Neuronal stem cell (in vitro differentiated cells): Measurements from ENCODE around the gene TH. TPM values are rescaled to one million over a fixed set of nuclear protein-coding genes. Genes with fewer than 3 reads are reported as not detected.
A peak's percentile ranks its signal among the peaks of the same experiment; 100 is the strongest.

Experiments
- DNase-seq: peaks from one replicate; pipeline ENCODE4 v3.0.0-alpha.2; 2013; ENCODE audit warnings: low spot score
- H2AFZ ChIP-seq: one replicate; pipeline ENCODE4 v1.6.1; 2013; ENCODE audit warnings: mild to moderate bottlenecking, low read length, inconsistent platforms
- H2AK5ac ChIP-seq: 2 replicates; pipeline ENCODE4 v1.6.1; 2013; ENCODE audit warnings: low read depth, mild to moderate bottlenecking, inconsistent platforms, low read length, moderate library complexity, mixed read lengths
- H2BK120ac ChIP-seq: 2 replicates; pipeline ENCODE4 v1.6.1; 2013; ENCODE audit warnings: low read depth, mild to moderate bottlenecking, inconsistent platforms, low read length, moderate library complexity, mixed read lengths
- H2BK12ac ChIP-seq: one replicate; pipeline ENCODE4 v1.6.1; 2013; ENCODE audit warnings: low read length, inconsistent platforms
- H2BK15ac ChIP-seq: 2 replicates; pipeline ENCODE4 v1.6.1; 2013; ENCODE audit warnings: mild to moderate bottlenecking, low read length, inconsistent platforms, mixed read lengths
- H2BK5ac ChIP-seq: one replicate; pipeline ENCODE4 v1.6.1; 2013; ENCODE audit warnings: inconsistent platforms, mild to moderate bottlenecking, low read length, moderate library complexity
- H3K14ac ChIP-seq: one replicate; pipeline ENCODE4 v1.6.1; 2013; ENCODE audit warnings: low read length, inconsistent platforms
- H3K18ac ChIP-seq: 2 replicates; pipeline ENCODE4 v1.6.1; 2013; ENCODE audit warnings: low read length, inconsistent platforms
- H3K23ac ChIP-seq: 2 replicates; pipeline ENCODE4 v1.6.1; 2013; ENCODE audit warnings: low read depth, mild to moderate bottlenecking, mixed read lengths, low read length, inconsistent platforms; ENCODE audit not compliant: poor library complexity
- H3K27ac ChIP-seq: replicated peaks from 3 replicates; pipeline ENCODE4 v1.5.1; 2013; ENCODE audit warnings: low read length, inconsistent platforms
- H3K27me3 ChIP-seq, 3 experiments: 2 replicates each; pipeline ENCODE4 v1.6.1; 2013; ENCODE audit warnings: low read length in 3 of 3, mild to moderate bottlenecking in 2 of 3, inconsistent platforms in 1 of 3, low read depth in 1 of 3, mixed read lengths in 1 of 3, moderate library complexity in 1 of 3; ENCODE audit not compliant: control insufficient read depth in 3 of 3, insufficient read depth in 3 of 3
- H3K36me3 ChIP-seq, 2 donors: replicated peaks in 1 of 2; 2 replicates each; pipeline ENCODE4 v1.6.1; 2013; ENCODE audit warnings: low read length in 2 of 2; ENCODE audit not compliant: control insufficient read depth in 2 of 2, insufficient read depth in 2 of 2
- H3K4ac ChIP-seq: 2 replicates; pipeline ENCODE4 v1.6.1; 2013; ENCODE audit warnings: inconsistent platforms, mild to moderate bottlenecking, low read length, moderate library complexity
- H3K4me1 ChIP-seq, 2 donors: 1 replicate in 1 of 2; 2 replicates in 1 of 2; pipeline ENCODE4 v1.6.1; 2013; ENCODE audit warnings: low read length in 2 of 2, low read depth in 1 of 2; ENCODE audit not compliant: control insufficient read depth in 2 of 2, insufficient read depth in 1 of 2
- H3K4me2 ChIP-seq: one replicate; pipeline ENCODE4 v1.6.1; 2013; ENCODE audit warnings: mild to moderate bottlenecking, low read length, inconsistent platforms; ENCODE audit not compliant: insufficient read depth, poor library complexity, severe bottlenecking
- H3K4me3 ChIP-seq, 2 donors: 2 replicates each; pipeline ENCODE4 v1.5.1; 2013; ENCODE audit warnings: low read length in 2 of 2, mild to moderate bottlenecking in 2 of 2, inconsistent platforms in 1 of 2, moderate library complexity in 1 of 2
- H3K79me1 ChIP-seq: one replicate; pipeline ENCODE4 v1.6.1; 2013; ENCODE audit warnings: low read depth, mild to moderate bottlenecking, inconsistent platforms, low read length, moderate library complexity
- H3K9ac ChIP-seq: one replicate; pipeline ENCODE4 v1.6.1; 2013; ENCODE audit warnings: mild to moderate bottlenecking, low read depth, low read length, inconsistent platforms; ENCODE audit not compliant: poor library complexity
- H3K9me3 ChIP-seq, 2 donors: replicated peaks in 1 of 2; 2 replicates each; pipeline versions ENCODE3 to v1.6.1; 2013; ENCODE audit warnings: low read length in 2 of 2, mild to moderate bottlenecking in 2 of 2, inconsistent platforms in 1 of 2, low read depth in 1 of 2, mixed read lengths in 1 of 2, moderate library complexity in 1 of 2; ENCODE audit not compliant: control insufficient read depth in 2 of 2, insufficient read depth in 1 of 2
- H4K8ac ChIP-seq: one replicate; pipeline ENCODE4 v1.6.1; 2013; ENCODE audit warnings: low read depth, mild to moderate bottlenecking, inconsistent platforms, low read length, moderate library complexity
- H4K91ac ChIP-seq: one replicate; pipeline ENCODE4 v1.6.1; 2013; ENCODE audit warnings: low read length, low read depth, mild to moderate bottlenecking, inconsistent platforms; ENCODE audit not compliant: poor library complexity
- WGBS, 2 donors: extraction: QIAGEN DNeasy Blood & Tissue Kit; methylation state at CpG; one replicate each; pipeline ENCODE4 v1.1.7; 2013; ENCODE audit warnings: missing lambda C conversion rate in 2 of 2, mixed read lengths in 1 of 2; ENCODE audit not compliant: insufficient read length in 2 of 2, insufficient replicate concordance in 1 of 2; ENCODE audit errors: extremely low coverage in 2 of 2; 5-methylcytosine and 5-hydroxymethylcytosine counted together
- polyA plus RNA-seq, 2 experiments: library from polyadenylated mRNA; stranded (reverse); fragments of 200-250 nt; gene quantifications; one replicate each; pipeline ENCODE4 v1.2.3, GENCODE V29; 2013

The TH gene
- polyA plus RNA-seq (2013, experiment 1 of 2), result 1.0 TPM
- 0.82 TPM for polyA plus RNA-seq (2013, experiment 2 of 2)

DNA sequence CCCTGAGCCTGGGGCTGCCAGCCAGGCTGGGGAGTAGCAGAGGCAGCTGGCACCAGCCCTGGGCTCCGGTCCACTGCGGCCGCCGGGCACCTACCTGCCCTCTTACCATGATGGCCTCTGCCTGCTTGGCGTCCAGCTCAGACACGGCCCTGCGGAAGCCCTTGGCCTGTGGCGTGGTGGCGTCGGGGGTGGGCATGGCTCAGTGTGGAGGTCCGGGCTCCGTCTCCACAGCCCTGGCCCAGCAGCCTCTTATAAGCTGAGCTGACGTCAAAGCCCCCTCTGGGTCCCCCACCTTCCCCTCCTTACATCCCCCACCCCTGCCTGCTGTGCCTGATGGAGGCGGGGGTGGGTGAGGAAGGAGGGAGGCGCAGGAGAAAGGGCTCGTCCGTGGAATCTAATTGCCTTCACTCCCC lies at the start of gene TH:
Gene TH, minus strand, starts transcription at position 225 of the 413 bp plus-strand sequence. Its CDS starts 29 bp downstream, at position 196.
- Histone ChIP-seq H3K14ac (peak within 1 kb of the TSS; percentile 90), H2AFZ (no peak within 1 kb of the TSS), H3K9ac (peak within 1 kb of the TSS; percentile 50), H3K79me1 (peaks cover 5% of the 10 kb centered on the region), H2BK15ac (peak within 1 kb of the TSS; percentile 95), H3K4ac (peak within 1 kb of the TSS; percentile 69), H3K23ac (peak within 1 kb of the TSS; percentile 51), H2AK5ac (peak within 1 kb of the TSS; percentile 82), H4K91ac (peak within 1 kb of the TSS; percentile 39), H3K27me3 (no peaks in the 10 kb centered on the region), H2BK120ac (peak within 1 kb of the TSS; percentile 88), H3K4me1 (peaks cover 0 to 12% of the 10 kb centered on the region in 2 donors), H2BK5ac (peak within 1 kb of the TSS; percentile 56), H4K8ac (peak within 1 kb of the TSS; percentile 20), H3K9me3 (no peaks in the 10 kb centered on the region), H3K36me3 (peaks cover 0 to 2% of the 10 kb centered on the region in 2 donors), H3K4me3 (no peak within 1 kb of the TSS), H3K18ac (peak within 1 kb of the TSS; percentile 97), H3K27ac (no peak within 1 kb of the TSS), H3K4me2 (no peak within 1 kb of the TSS), H2BK12ac (peak within 1 kb of the TSS; percentile 82)
- no CpG with 5 or more reads among the region's 17 CpGs for WGBS, 2 donors
- no peak for DNase-seq

DNA sequence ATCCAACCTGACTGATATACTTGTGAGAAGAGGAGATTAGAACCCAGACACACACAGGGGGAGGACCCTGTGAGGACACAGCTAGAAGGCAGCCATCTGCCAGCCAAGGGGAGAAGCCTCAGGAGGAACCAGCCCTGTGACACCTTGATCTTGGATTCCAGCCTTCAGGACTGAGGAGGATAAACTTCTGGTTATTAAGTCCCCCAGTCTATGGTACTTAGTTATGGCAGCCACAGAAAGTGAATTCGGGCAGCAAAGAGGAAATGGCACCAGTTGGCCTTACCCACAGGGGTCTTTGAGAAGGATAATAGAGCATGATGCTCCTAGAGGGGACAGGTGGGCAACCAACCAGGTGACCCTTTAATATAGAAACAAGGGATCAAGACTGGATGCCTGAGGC lies 49.4 kb upstream of the TH start:
- Histone ChIP-seq H4K8ac (no peak overlapping the region), H3K27me3 (peaks cover 0 to 2% (median 0%) of the 10 kb centered on the region in 3 experiments), H3K4ac (no peak overlapping the region), H3K4me3 (no peak overlapping the region), H3K9me3 (peaks cover 0 to 13% of the 10 kb centered on the region in 2 donors), H2BK12ac (no peak overlapping the region), H3K79me1 (no peaks in the 10 kb centered on the region), H2BK120ac (no peak overlapping the region), H3K18ac (no peak overlapping the region), H2AK5ac (no peak overlapping the region), H3K23ac (no peak overlapping the region), H3K4me2 (no peak overlapping the region), H4K91ac (no peak overlapping the region), H3K27ac (no peak overlapping the region), H3K4me1 (peaks cover 0 to 4% of the 10 kb centered on the region in 2 donors), H2BK15ac (no peak overlapping the region), H2AFZ (no peak overlapping the region), H3K36me3 (no peaks in the 10 kb centered on the region), H3K9ac (no peak overlapping the region), H2BK5ac (no peak overlapping the region), H3K14ac (no peak overlapping the region)
- no CpG with 5 or more reads among the region's 1 CpG for WGBS, 2 donors
- DNase-seq, result no peak

DNA sequence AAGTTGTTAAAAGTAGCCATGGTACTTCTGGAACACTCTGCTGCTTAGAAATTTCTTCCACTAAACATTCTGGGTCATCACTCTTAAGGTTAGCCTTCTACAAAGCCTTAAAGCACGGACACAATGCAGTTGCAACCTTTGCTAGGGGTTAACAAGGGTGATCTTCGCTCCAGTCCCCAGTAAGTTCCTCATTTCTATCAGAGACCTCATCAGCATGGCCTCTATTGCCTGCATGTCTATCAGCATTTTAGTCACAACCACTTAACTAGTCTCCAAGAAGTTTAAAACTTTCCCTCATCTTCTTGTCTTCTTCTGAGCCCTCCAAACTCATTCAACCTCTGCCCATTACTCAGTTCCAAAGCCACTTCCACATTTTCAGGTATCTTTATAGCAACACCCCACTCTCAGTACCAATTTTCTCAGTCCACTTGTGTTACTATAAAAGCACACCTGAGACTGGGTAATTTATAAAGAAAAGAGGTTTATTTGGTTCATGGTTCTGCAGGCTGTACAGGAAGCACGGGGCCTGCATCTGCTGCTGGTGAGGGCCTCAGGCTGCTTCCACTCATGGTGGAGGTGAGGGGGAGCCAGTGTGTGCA lies 48.7 kb upstream of the TH start:
- no peaks in the 10 kb centered on the region for H3K79me1 ChIP-seq
- no peak overlapping the region for H3K4me2 ChIP-seq
- no peak overlapping the region for H3K18ac ChIP-seq
- H3K9ac ChIP-seq, result no peak overlapping the region
- H3K4me1 ChIP-seq, result peaks cover 0 to 4% of the 10 kb centered on the region in 2 donors
- no peak overlapping the region for H2BK120ac ChIP-seq
- WGBS, 2 donors, result no CpG with 5 or more reads among the region's 3 CpGs
- peaks cover 0 to 2% (median 0%) of the 10 kb centered on the region in 3 experiments for H3K27me3 ChIP-seq
- H3K27ac ChIP-seq, result no peak overlapping the region
- H3K36me3 ChIP-seq, result no peaks in the 10 kb centered on the region
- H2BK15ac ChIP-seq, result no peak overlapping the region
- DNase-seq, result no peak
- no peak overlapping the region for H3K23ac ChIP-seq
- H4K91ac ChIP-seq, result no peak overlapping the region
- H3K9me3 ChIP-seq, result peaks cover 0 to 13% of the 10 kb centered on the region in 2 donors
- H2BK5ac ChIP-seq, result no peak overlapping the region
- no peak overlapping the region for H4K8ac ChIP-seq
- no peak overlapping the region for H2AFZ ChIP-seq
- no peak overlapping the region for H3K4ac ChIP-seq
- H3K4me3 ChIP-seq, result no peak overlapping the region
- H2AK5ac ChIP-seq, result no peak overlapping the region
- H2BK12ac ChIP-seq, result no peak overlapping the region
- no peak overlapping the region for H3K14ac ChIP-seq

DNA sequence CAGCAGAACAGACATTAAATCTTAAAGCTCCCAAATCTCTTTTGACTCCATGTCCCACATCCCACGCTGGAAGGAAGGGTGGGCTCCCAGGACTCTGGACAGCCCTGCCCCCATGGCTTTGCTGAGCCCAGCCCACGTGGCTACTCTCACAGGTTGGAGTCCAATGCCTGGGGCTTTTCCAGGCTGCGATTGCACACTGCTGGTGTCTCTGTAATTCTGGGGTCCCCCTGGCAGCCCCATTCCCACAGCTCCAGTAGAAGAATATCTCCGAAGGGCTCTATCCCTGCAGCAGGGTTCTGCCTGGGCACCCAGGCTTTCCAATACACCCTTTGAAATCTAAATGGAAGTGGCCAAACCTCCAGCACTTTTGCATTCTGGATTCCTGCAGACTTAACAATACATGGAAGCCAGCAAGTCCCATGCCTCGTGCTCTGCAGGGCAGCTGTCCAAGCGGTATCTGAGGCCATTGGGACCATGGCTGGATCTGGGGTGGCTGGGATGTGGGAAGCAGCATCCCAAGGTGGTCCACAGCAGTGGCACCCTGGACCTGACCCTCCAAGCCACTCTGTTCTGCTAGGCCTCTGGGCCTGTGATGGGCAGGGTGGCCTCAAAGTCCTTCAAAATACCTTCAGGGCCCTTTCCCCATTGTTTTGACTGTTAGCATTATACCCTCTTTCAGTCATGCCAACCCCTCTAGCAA lies 47.9 kb upstream of the TH start:
- no peak overlapping the region for H2BK12ac ChIP-seq
- peak overlapping the region; percentile 26 for H2AK5ac ChIP-seq
- no peak overlapping the region for H3K4ac ChIP-seq
- no CpG with 5 or more reads among the region's 6 CpGs for WGBS, 2 donors
- no peak overlapping the region for H3K9ac ChIP-seq
- H2BK15ac ChIP-seq, result peak overlapping the region; percentile 84
- H3K79me1 ChIP-seq, result no peaks in the 10 kb centered on the region
- no peak overlapping the region for H3K27ac ChIP-seq
- no peak overlapping the region for H3K23ac ChIP-seq
- no peak overlapping the region for H2BK5ac ChIP-seq
- DNase-seq, result no peak
- H3K27me3 ChIP-seq, result peaks cover 0 to 2% (median 0%) of the 10 kb centered on the region in 3 experiments
- H3K4me2 ChIP-seq, result no peak overlapping the region
- H3K4me1 ChIP-seq, result peaks cover under 1 to 4% of the 10 kb centered on the region in 2 donors
- H2BK120ac ChIP-seq, result no peak overlapping the region
- peak overlapping the region; percentile 85 for H3K14ac ChIP-seq
- H4K8ac ChIP-seq, result no peak overlapping the region
- peaks cover 0 to 13% of the 10 kb centered on the region in 2 donors for H3K9me3 ChIP-seq
- H4K91ac ChIP-seq, result no peak overlapping the region
- no peaks in the 10 kb centered on the region for H3K36me3 ChIP-seq
- no peak overlapping the region for H3K4me3 ChIP-seq
- H3K18ac ChIP-seq, result peak overlapping the region; percentile 84
- no peak overlapping the region for H2AFZ ChIP-seq
